Measurements from ENCODE around the gene ZMYND8.

Gene ZMYND8

GRCh38 chr20:47353692-47354463, 2.6 kb downstream of the ZMYND8 start:
- DNase-seq = peak; percentile 88

- DNase-seq = no peak
Measured at GRCh38 chr20:47353239-47353691, 3.2 kb downstream of the ZMYND8 start.

GRCh38 chr20:47352332-47353238, 3.9 kb downstream of the ZMYND8 start:
- no peak for DNase-seq

DNA sequence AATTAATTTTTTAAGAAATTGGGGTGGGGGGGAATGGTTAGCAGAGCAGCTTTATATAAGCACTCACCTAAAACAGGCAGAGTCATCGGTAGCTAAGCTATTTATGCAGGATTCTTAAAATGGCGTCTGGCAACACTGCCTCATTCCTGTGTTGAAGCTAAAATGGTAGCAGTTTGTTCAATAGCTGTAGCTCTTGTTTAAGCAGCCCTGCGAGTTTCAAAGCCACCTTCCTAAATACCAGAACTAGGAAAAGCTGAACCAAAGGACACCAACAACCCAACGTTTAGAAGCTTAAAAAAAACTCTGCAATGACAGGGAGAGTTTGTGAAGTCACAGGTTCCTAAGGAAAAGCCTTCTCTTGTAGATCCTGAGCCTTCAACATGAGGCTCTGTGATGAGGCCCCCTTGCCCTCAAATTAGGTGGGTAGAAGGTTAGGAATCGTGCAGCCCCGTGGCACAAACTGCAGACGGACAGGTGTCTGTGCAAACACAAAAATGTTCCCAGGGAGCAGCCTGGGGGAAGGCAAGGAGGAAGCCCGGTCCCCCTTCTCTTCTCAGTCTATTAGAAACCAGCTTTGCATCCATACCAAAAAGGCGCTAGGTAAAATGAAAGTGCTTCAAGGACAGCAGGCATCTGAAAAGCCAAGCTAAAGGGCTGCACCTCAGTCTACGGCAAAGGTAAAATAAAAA, 4.7 kb downstream of the ZMYND8 start:
- DNase-seq = peak; percentile 82

DNA sequence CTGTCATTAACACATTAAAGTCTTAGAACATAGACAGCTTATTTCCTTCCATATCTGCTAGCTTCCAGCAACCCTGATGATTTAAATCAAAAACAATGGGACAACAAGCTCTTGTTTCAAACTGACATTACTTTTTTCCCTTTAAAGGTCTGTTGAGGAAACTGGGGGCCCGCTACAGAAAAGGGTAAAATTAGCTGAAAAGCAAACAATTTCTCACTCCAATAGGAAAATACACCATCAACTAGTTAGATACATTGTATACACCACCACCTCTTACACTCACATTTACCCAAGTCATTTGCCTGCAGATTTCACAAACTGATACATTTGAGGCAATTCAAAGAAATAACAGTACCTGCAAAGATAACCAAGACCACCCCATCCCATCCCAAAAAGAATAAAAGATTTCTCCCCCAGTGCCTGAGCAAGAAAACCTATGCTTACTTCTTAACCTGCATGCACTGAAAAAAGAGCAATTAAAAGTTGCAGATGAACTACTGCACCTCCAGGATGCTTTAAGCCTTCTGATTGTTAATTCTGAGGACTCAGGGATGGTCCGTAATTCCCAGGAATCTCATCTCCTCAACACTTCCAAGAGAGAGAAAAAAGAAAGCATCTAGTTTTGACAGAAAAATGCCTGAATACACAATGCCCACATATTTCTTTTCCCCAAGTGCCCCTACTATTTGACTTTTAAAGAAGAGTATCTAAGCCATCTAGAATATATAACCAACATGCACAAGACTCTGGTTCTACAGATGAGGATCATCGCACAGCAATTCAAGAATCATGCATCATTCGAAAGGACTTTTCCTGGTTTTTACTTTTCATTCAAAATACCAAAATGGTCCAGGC, 5.6 kb downstream of the ZMYND8 start:
- no peak for DNase-seq

- DNase-seq = no peak
Measured at GRCh38 chr20:47350181-47350550, 6.3 kb downstream of the ZMYND8 start.

DNA sequence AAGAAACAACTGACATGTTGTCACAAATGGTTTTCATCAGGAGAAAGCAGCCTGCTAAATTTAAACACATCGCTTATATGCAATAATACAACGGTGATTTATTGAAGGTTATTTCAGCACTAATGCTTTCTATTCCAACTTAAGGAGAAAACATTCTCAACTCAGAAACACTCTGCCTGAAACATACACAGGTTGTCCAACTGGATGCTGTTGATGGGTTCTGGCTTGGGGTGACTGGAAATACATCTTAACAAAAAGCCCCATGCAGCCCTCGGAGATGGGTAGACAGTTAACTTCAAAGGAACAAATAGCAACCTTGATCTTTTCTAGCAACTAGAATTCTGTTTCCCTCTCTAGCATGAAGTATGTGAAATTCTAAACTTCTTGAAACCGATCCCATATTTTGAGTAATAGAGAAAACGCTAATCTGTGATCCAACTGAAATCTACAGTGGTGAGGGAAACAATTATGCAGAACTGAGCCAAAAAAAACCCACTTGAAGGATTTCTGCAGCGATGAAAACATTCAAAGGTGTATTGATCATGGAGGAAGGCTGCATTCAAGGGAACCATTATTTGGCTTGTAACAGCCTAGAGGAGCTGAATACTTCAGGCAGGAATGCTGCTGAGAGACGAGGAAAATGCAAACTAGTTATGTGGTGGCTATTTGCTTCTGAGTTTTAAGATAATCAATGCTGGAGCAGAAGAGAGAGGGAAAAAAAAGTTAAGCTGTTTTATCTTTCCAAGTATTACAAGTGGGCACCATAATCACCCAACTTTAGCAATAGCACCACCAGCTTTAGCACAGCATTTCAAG, 6.9 kb downstream of the ZMYND8 start:
- DNase-seq = no peak

DNA sequence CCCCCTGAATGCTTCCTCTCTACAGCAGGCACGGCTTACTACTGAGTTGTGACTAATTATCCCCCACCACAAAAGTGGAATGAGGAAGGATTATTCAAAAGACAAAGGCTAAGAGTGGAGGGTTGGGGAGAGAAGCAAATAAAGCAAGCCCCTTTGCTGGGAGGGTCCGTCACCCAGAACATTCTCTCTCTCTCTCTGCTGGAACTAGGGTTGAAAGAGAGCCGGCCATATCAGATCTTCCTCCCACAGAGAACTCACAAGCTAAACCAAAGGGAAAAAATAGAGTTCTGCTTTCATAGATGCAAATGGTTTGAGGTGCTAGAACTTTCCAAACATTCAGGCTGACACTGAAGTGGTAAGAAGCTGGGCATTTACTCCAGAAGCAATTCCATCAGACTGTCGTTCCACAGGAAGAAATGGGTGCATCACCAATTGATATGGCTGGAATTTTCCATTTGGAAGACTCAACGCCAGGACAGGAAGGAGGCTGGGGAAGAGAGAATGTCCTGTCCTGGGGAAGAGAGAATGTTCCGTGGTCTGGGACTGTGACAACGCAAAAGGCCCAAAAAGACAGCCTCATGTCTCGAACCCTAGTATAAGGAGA, 7.9 kb downstream of the ZMYND8 start:
- peak; percentile 36 for DNase-seq

GRCh38 chr20:47347661-47348435, 8.7 kb downstream of the ZMYND8 start:
- no peak for DNase-seq

GRCh38 chr20:47346172-47346571, 10.3 kb downstream of the ZMYND8 start:
- DNase-seq = no peak

DNA sequence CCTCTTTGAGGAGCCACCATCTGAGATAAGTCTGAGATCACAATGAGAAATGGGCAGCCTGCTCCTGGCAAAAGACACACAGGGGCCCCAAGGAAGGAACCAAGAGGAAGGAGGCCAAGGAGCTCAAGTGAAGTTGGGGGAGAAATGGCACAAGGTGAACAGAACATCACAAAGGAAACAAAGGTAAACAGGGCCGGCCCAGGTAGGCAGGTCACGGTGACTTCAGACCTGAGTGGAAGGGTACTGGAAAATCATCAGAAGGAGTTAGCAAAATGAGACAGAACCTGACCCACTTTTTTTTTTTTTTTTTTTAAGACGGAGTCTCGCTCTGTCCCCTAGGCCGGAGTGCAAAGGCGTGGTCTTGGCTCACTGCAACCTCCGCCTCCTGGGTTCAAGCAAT, 11.3 kb downstream of the ZMYND8 start:
- DNase-seq = no peak

DNA sequence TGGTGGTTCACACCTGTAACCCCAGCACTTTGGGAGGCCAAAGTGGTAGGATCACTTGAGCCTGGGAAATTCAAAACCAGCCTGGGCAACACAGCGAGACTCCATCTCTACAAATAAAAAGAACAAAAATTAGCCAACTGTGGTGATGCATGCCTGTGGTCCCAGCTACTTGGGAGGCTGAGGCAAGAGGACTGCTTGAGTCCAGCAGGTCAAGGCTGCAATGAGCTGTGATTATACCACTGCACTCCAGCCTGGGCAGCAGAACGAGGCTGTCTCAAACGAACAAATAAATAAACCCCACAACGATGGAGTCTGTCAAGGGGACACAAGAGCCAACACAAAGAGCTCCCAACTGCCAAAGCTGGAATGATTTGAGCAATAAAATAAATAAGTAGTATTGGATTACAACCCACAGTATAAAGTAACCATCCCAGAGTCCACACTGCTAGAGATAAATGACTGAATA, 13.5 kb downstream of the ZMYND8 start:
- DNase-seq = no peak

DNA sequence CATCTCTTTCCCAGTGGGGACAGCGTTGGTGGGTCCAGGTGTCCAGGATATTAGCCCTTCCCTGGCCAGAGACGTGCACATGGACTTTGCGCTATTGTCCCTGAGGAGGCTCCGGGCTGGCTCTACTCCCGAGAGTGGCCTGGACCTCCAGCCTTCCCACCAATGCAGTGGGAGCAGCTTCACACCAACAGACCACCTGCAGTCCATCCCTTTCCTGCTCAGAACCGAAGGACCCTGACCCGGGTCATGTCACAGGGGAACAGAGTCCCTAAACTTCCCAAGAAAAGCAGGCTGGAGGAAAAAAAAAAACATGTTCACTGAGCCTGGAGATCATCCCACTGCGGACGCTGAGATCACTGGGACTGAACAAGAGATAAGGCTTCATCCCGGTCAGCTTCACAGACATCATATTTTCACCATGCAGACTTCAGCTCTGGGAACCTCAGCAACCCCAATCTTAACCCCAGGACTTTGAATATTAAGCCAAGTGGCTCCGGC, 18.3 kb downstream of the ZMYND8 start:
- DNase-seq = no peak

DNA sequence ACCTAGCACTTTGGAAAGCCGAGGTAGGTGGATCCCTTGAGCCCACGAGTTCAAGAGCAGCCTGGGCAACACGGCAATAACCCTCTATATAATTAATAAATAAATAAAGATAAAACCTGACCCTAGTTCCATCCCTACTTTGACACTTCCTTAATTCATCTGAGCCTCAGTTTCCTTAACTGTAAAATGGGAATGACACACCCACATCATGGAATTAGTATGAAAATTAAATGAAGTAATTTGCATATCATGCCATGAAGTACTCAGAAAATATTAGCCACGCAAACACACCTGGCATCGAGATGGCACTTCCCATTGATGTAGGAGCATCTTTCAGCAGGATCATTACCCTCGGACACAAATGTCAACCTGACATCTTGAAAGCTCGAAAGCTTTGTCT, 19.1 kb downstream of the ZMYND8 start:
- no peak for DNase-seq

DNA sequence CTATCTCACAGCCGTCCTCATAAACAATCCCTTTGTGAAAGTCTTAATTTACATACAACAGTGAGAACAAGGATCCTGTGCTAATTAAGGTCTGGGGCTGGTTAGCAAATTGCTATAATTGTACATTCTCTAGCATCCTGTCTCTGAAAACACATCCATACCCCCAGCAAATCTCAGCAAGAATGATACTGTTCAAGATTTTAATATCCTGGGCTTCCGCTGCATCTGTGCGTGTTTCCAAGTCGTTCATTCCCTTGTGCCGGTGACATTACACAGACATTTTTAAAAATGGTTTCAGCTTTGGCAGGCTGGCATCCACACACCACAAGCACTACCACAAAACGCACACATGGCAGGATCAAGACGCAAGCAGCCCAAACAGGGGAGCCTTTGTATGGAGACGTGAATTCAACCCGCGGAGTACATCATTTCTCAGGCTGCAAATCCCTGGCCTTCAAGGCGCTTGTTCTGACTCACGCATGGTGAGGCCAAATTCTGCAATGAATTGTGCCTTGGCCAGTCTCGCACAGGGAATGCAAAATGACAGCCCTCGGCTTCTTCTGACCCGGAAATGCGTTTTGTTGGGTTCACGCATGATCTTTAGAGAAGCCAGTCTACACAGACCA, 20.3 kb downstream of the ZMYND8 start:
- DNase-seq = no peak

DNA sequence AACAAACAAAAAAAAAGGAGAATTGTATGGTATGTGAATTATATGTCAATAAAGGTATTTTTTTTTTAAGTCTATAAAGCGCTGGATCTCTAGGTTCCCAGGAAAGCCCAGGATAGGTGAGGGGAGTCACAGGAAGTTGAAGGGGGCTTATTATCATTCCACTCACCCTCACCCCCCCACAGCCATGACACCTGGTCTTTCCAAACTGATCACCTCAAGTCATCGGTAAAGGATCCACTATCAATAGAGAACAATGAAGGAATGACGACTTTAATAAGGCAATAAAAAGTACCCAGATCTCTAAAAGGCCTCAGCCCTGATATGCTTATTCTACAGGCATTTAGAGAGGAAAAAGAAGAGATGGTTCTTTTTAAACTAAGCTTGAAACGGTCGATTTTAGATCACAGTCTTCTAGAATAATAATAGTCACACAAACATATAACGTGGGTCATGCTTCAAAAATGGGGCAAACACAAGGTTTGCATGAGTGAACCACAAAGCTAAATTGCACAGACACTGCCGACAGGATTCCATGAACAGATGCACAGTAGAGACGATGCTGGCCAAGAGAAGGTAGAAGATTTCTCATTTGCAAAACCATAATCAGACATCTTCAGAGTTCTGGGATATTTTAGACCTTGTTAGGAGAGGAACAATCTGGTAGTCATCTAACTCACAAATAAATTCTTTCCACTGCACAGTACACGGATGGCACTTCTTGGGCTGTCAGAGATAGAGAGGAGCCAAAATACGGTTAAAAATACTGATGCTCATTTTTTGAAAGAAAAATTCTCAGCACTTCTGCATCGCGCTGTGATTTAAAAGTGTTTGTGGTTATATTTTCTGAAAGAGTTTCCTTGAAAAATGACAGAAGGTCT, 21.0 kb downstream of the ZMYND8 start:
- DNase-seq = no peak

- no peak for DNase-seq
Measured at GRCh38 chr20:47334022-47334551, 22.4 kb downstream of the ZMYND8 start.

Data from hematopoietic multipotent progenitor cell treated with erythropoietin and hydrocortisone succinate and interleukin-3 and kit ligand, for 6 days (in vitro differentiated cells).